Liver (tissue), 3 donors: ENCODE results near the gene SLC9A2.

Source experiments
- ATF3 ChIP-seq: IDR thresholded peaks from 2 replicates; pipeline ENCODE4 v1.6.1; 2016; ENCODE audit warnings: antibody characterized with exemption
- CTCF ChIP-seq: fragments of 150-350 bp; IDR thresholded peaks from 2 replicates; pipeline ENCODE4 v1.5.1; 2017; ENCODE audit warnings: improper control_type of control experiment, low read depth, low read length; ENCODE audit not compliant: missing input control
- FOXA1 ChIP-seq: IDR thresholded peaks from 2 replicates; pipeline ENCODE4 v1.6.1; 2016; ENCODE audit warnings: antibody characterized with exemption
- GABPA ChIP-seq, 2 donors: IDR thresholded peaks in 1 of 2; conservative IDR thresholded peaks in 1 of 2; 2 replicates each; pipeline ENCODE4 v1.6.1; 2016; ENCODE audit warnings: antibody characterized with exemption in 2 of 2, mild to moderate bottlenecking in 1 of 2, moderate library complexity in 1 of 2
- JUND ChIP-seq, 2 donors: IDR thresholded peaks; 2 replicates each; pipeline ENCODE4 v1.6.1; 2016; ENCODE audit warnings: antibody characterized with exemption in 2 of 2
- MAX ChIP-seq: IDR thresholded peaks from 2 replicates; pipeline ENCODE4 v1.6.1; 2016; ENCODE audit warnings: antibody characterized with exemption
- NR2F2 ChIP-seq: IDR thresholded peaks from 2 replicates; pipeline ENCODE4 v1.6.1; 2016; ENCODE audit warnings: antibody characterized with exemption
- TAF1 ChIP-seq: conservative IDR thresholded peaks from 2 replicates; pipeline ENCODE4 v1.6.1; 2016; ENCODE audit warnings: antibody characterized with exemption, mild to moderate bottlenecking
- YY1 ChIP-seq: IDR thresholded peaks from 2 replicates; pipeline ENCODE4 v1.6.1; 2016; ENCODE audit warnings: antibody characterized with exemption, mild to moderate bottlenecking
- TF ChIP-seq, protein P1 (sequence below): IDR thresholded peaks from 2 replicates; pipeline ENCODE4 v1.6.1; 2016; ENCODE audit warnings: antibody characterized with exemption
- TF ChIP-seq, protein P2 (sequence below): IDR thresholded peaks from 2 replicates; pipeline ENCODE4 v1.6.1; 2016; ENCODE audit warnings: antibody characterized with exemption, mild to moderate bottlenecking
- donor health status: healthy.
- donor health status: healthy.

DNA sequence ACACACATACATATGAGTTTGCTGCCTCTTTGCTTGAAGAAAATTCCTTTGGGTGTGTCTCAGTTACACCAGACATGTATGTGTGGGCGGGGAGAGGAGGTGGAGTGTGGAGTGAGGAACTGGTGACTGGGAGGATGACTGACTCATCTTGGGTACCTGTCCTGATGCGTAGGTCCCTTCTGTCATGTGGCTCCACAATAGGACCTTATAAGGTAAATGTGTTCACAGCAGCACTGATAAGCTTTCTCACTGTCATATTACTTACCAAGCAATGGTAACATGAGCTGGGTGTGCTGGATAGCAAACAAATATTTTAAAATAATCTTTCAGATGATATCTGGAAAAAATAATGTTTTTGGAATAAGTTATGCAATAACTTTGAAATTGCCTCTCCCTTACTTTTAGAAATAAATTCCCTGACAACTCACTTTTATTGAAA is 45.1 kb downstream of the SLC9A2 start:
- no peak for TF ChIP-seq TAF1
- TF ChIP-seq CTCF: no peak
- TF ChIP-seq, protein P1, sequence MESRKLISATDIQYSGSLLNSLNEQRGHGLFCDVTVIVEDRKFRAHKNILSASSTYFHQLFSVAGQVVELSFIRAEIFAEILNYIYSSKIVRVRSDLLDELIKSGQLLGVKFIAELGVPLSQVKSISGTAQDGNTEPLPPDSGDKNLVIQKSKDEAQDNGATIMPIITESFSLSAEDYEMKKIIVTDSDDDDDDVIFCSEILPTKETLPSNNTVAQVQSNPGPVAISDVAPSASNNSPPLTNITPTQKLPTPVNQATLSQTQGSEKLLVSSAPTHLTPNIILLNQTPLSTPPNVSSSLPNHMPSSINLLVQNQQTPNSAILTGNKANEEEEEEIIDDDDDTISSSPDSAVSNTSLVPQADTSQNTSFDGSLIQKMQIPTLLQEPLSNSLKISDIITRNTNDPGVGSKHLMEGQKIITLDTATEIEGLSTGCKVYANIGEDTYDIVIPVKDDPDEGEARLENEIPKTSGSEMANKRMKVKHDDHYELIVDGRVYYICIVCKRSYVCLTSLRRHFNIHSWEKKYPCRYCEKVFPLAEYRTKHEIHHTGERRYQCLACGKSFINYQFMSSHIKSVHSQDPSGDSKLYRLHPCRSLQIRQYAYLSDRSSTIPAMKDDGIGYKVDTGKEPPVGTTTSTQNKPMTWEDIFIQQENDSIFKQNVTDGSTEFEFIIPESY: no peak
- TF ChIP-seq YY1: no peak
- TF ChIP-seq GABPA (IDR thresholded peaks at IDR 0.05 in 1 of 2, conservative IDR thresholded peaks at IDR 0.05 in 1 of 2): no peak
- no peak for TF ChIP-seq MAX
- TF ChIP-seq JUND (IDR thresholded peaks at IDR 0.05): no peak
- TF ChIP-seq NR2F2: no peak
- TF ChIP-seq, protein P2, sequence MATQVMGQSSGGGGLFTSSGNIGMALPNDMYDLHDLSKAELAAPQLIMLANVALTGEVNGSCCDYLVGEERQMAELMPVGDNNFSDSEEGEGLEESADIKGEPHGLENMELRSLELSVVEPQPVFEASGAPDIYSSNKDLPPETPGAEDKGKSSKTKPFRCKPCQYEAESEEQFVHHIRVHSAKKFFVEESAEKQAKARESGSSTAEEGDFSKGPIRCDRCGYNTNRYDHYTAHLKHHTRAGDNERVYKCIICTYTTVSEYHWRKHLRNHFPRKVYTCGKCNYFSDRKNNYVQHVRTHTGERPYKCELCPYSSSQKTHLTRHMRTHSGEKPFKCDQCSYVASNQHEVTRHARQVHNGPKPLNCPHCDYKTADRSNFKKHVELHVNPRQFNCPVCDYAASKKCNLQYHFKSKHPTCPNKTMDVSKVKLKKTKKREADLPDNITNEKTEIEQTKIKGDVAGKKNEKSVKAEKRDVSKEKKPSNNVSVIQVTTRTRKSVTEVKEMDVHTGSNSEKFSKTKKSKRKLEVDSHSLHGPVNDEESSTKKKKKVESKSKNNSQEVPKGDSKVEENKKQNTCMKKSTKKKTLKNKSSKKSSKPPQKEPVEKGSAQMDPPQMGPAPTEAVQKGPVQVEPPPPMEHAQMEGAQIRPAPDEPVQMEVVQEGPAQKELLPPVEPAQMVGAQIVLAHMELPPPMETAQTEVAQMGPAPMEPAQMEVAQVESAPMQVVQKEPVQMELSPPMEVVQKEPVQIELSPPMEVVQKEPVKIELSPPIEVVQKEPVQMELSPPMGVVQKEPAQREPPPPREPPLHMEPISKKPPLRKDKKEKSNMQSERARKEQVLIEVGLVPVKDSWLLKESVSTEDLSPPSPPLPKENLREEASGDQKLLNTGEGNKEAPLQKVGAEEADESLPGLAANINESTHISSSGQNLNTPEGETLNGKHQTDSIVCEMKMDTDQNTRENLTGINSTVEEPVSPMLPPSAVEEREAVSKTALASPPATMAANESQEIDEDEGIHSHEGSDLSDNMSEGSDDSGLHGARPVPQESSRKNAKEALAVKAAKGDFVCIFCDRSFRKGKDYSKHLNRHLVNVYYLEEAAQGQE: no peak
- TF ChIP-seq FOXA1: no peak
- no peak for TF ChIP-seq ATF3
